Thoracic aorta (tissue), 2 donors: Measurements from ENCODE around the gene MGAT1. TPM values are rescaled to one million over a fixed set of nuclear protein-coding genes. Genes with fewer than 3 reads are reported as not detected.
"Not testable (repeated sequence)": the region's sequence is repeated elsewhere in the genome, so short reads cannot be mapped to it uniquely, and the experiment has no call there.

Experiments
- ATAC-seq: fragments of 150-250 bp; one replicate; pipeline ENCODE4 v1.8.0; 2017; ENCODE audit warnings: low read depth; ENCODE audit not compliant: insufficient number of reproducible peaks, low FRiP score
- DNase-seq: peaks from one replicate; pipeline ENCODE4 v3.0.0-alpha.2; 2020; ENCODE audit warnings: low spot score
- H3K27ac ChIP-seq, 2 donors: fragments of 200-600 bp; sonication (generic); 1 replicate in 1 of 2; 2 replicates in 1 of 2; pipeline ENCODE4 v1.5.1; 2016; ENCODE audit warnings: mild to moderate bottlenecking in 2 of 2, moderate library complexity in 2 of 2
- H3K27me3 ChIP-seq: fragments of 200-600 bp; sonication (generic); replicated peaks from 2 replicates; pipeline ENCODE4 v1.6.0; 2016; ENCODE audit warnings: mild to moderate bottlenecking; ENCODE audit not compliant: insufficient read depth
- H3K36me3 ChIP-seq: fragments of 200-600 bp; sonication (generic); one replicate; pipeline ENCODE4 v1.5.1; 2016
- H3K4me1 ChIP-seq, 2 donors: fragments of 200-600 bp; sonication (generic); 1 replicate in 1 of 2; 2 replicates in 1 of 2; pipeline versions ENCODE4 v1.5.1 to v1.6.0; 2016; ENCODE audit warnings: low read depth in 2 of 2, mild to moderate bottlenecking in 1 of 2; ENCODE audit not compliant: control insufficient read depth in 1 of 2
- H3K4me3 ChIP-seq: fragments of 200-600 bp; sonication (generic); 2 replicates; pipeline ENCODE4 v1.5.1; 2016; ENCODE audit warnings: mild to moderate bottlenecking
- H3K9me3 ChIP-seq: fragments of 200-600 bp; sonication (generic); 2 replicates; pipeline ENCODE4 v1.5.1; 2016
- total RNA-seq, 2 donors: library from RNA; depleted of rRNA; stranded (reverse); fragments of >200 nt; gene quantifications; one replicate each; pipeline versions ENCODE4 v1.1.0 to v1.2.3, GENCODE V29; 2016
- TF ChIP-seq, protein P1 (sequence below): fragments of 200-600 bp; sonication (generic); IDR thresholded peaks from one replicate; pipeline ENCODE4 v1.5.1; 2019; ENCODE audit warnings: antibody characterized with exemption

MGAT1 gene
- total RNA-seq, 2 donors from 2014 or later: 226 to 244 TPM

- Histone ChIP-seq H3K4me3 (no peak overlapping the region), H3K27ac (no peak overlapping the region), H3K36me3 (peaks cover 8% of the 10 kb centered on the region), H3K27me3 (no peaks in the 10 kb centered on the region), H3K9me3 (no peaks in the 10 kb centered on the region), H3K4me1 (peaks cover 26 to 37% of the 10 kb centered on the region in 2 donors)
- TF ChIP-seq, protein P1, sequence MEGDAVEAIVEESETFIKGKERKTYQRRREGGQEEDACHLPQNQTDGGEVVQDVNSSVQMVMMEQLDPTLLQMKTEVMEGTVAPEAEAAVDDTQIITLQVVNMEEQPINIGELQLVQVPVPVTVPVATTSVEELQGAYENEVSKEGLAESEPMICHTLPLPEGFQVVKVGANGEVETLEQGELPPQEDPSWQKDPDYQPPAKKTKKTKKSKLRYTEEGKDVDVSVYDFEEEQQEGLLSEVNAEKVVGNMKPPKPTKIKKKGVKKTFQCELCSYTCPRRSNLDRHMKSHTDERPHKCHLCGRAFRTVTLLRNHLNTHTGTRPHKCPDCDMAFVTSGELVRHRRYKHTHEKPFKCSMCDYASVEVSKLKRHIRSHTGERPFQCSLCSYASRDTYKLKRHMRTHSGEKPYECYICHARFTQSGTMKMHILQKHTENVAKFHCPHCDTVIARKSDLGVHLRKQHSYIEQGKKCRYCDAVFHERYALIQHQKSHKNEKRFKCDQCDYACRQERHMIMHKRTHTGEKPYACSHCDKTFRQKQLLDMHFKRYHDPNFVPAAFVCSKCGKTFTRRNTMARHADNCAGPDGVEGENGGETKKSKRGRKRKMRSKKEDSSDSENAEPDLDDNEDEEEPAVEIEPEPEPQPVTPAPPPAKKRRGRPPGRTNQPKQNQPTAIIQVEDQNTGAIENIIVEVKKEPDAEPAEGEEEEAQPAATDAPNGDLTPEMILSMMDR: no peak
- ATAC-seq: no peak
- DNase-seq: no peak
These were observed 19.1 kb downstream of the MGAT1 start for GRCh38 chr5:180783340-180784052.

DNA sequence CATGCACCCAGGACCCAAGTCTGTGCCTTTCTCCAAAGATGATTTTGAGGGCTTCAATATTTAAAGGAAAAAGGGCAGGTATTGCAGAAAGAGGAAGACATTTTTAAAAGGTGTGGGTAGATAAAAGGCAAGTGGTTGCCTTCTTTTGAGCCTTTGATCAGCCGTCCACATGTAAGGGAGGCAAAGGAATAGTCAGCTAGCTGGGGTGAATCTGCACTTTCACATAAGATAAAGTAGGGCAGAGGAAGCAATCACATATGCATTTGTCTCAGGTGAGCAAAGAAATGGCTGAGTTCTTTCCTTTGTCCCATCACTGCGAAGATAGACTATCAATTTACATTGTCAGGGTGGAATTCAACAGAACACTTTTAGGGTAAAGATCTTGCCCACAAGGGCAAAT is 19.9 kb downstream of the MGAT1 start:
- no peaks in the 10 kb centered on the region for H3K9me3 ChIP-seq
- no peak overlapping the region for H3K27ac ChIP-seq
- peaks cover 24 to 31% of the 10 kb centered on the region in 2 donors for H3K4me1 ChIP-seq
- H3K27me3 ChIP-seq: no peaks in the 10 kb centered on the region
- no peak for ATAC-seq
- no peak for DNase-seq
- H3K36me3 ChIP-seq: peaks cover 2% of the 10 kb centered on the region
- no peak overlapping the region for H3K4me3 ChIP-seq
- TF ChIP-seq, protein P1: no peak

GRCh38 chr5:180781900-180782326 is 20.7 kb downstream of the MGAT1 start:
- not testable (repeated sequence) for DNase-seq, H3K27me3 ChIP-seq, H3K27ac ChIP-seq, ATAC-seq, H3K36me3 ChIP-seq, H3K9me3 ChIP-seq, H3K4me3 ChIP-seq
- H3K4me1 ChIP-seq: peaks cover 17 to 23% of the 10 kb centered on the region in 2 donors

GRCh38 chr5:180779985-180780610 is 22.5 kb downstream of the MGAT1 start:
- Histone ChIP-seq H3K9me3 (no peaks in the 10 kb centered on the region), H3K27me3 (no peaks in the 10 kb centered on the region), H3K36me3 (no peaks in the 10 kb centered on the region), H3K4me1 (peaks cover 0 to 5% of the 10 kb centered on the region in 2 donors), H3K4me3 (no peak overlapping the region), H3K27ac (no peak overlapping the region)
- TF ChIP-seq, protein P1: no peak
- DNase-seq (no peak), ATAC-seq (no peak)

GRCh38 chr5:180777475-180777874 is 25.1 kb downstream of the MGAT1 start:
- Histone ChIP-seq H3K27ac (no peak overlapping the region), H3K9me3 (peaks cover under 1% of the 10 kb centered on the region), H3K27me3 (no peaks in the 10 kb centered on the region), H3K4me1 (no peaks in the 10 kb centered on the region), H3K4me3 (no peak overlapping the region), H3K36me3 (no peaks in the 10 kb centered on the region)
- TF ChIP-seq, protein P1: no peak
- DNase-seq (no peak), ATAC-seq (no peak)
